T-helper 2 cell treated with Interferon-gamma antibody and Interleukin-4, amounts not matched to agents 100 ng/mL and 5 ng/mL, for 36 hours (primary cell): Measurements from ENCODE around the gene KCNQ5. TPM values are rescaled to one million over a fixed set of nuclear protein-coding genes. Genes with fewer than 3 reads are reported as not detected.

Experiments used
- intact Hi-C: fragments of 100-400 bp; cut with micrococcal nuclease; formaldehyde crosslinking; loops from one replicate; pipeline ENCODE4 v1.15.1; 2023
- total RNA-seq: library from RNA; stranded (reverse); gene quantifications from 2 replicates; pipeline ENCODE4 v1.2.3, GENCODE V29; 2022

KCNQ5 gene
- total RNA-seq, 1 donor from 2014 or later, result 13.7 TPM

DNA sequence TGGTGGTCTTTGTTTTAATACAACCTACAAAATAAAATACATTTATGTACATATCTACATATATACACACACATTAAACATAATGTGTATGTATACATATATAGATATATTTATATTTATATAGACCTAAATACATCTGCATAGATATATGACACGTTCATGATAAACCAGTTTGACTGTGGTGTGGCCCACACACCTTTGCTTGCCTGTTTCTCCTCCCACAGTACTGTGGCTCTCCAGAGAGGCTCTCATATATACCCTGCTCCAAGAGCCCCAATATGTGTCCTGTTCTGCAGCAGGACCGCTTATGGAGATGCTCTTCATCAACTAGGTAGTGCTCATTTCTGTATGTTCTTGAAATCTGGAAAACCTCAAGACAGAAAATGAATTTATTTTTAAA is 207.0 kb downstream of the KCNQ5 start:
- intact Hi-C loops, result loop anchor here (10.0 kb wide), 1 partner anchor 204 kb away; the partner anchor contains the start of gene KCNQ5

GRCh38 chr6:72832271-72832670 is 210.4 kb downstream of the KCNQ5 start:
- intact Hi-C loops, result no loop called here

DNA sequence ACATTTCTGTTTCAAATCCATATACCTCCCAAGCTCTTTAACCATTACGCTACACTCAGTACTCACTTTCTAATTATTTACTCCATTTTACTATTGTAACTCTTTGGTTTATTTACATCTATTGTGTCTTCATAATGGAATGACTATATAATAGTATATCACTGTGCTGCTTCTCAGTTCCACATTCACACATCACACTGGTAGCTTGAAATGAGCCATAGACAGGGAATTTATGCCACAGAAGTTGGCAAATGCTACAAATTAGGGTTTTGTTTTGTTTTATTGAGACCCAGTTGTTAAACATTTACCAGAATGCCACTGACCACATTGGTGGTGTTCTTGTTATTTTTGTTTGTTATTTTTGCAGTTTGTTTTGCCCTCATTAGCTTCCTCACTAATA is 213.9 kb downstream of the KCNQ5 start:
- intact Hi-C loops, result no loop called here

DNA sequence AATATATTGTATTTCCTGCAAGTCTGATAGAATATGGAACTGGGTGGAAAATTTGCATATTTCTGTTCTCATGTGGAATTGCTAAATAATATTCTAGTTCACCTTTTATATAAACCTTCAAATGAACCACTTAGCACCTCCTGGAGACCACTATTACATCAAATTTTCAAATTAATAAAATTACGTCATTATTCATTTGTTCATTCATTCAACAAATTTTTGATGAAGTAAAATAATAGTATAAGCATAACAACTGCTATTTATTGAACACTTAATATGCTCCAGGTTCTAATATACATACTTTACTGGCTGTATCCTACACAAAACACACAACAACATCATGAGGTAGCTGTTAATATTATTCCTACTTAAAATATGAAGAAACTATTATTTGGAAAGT is 215.1 kb downstream of the KCNQ5 start:
- intact Hi-C loops, result no loop called here

DNA sequence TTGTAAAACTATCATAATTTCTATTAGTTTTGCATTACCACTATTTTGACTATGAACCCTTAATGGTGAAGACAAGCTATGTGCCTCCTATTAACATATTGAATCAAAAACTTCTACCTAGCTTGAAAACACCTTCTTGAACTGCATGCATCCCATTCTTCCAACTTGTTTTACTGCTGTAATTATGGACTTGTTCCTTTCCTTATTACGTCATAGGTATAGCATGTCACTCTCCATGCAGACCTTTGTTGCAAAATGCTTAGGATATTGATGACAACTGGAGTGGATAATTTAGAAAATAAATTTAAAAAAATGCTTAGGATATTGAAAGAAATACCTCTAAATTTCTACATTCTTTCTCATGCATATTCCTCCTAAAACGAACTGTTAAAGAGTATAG is 219.3 kb downstream of the KCNQ5 start:
- intact Hi-C loops, result no loop called here

- intact Hi-C loops, result no loop called here
These were observed 220.3 kb downstream of the KCNQ5 start for GRCh38 chr6:72842140-72842539.

DNA sequence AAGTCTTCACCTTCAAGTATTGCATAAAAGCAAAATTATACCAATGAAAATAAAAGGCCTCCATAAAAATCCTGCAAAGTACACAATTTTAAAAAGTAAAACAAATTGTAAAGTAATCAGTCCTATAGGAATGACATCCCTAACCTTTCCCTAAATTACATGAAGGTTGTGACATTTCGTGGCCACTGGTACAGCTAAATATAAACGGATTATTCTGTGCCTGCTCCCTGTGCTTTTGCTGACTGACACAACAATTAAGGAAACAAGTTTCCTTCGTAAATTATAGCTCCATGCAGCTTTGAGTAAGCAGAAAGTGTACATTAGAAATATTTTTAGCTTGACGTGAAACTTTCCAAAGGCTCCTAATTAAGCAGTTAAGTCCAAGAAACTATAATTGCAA is 222.8 kb downstream of the KCNQ5 start:
- intact Hi-C loops, result no loop called here

- intact Hi-C loops, result no loop called here
These were observed 227.5 kb downstream of the KCNQ5 start for GRCh38 chr6:72849346-72849745.

GRCh38 chr6:72850040-72850439 is 228.2 kb downstream of the KCNQ5 start:
- intact Hi-C loops, result no loop called here

DNA sequence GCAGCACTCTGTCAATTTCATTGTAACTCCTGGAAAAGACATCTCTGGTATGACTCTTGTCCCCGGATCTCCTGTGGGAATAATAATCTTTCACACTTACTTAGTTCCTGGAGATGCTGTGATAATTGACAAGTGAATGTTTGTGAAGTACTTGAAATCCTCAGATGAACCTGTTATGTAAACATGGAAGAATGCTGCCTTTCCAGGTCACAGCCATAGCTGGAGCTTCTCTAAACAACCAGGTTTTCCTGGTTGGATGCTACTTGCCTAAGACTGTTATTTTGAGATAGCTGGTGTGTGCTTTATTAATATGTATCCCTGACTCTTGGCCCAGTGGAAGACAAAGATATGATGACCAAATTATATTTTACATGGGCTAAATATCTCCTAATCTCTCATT is 228.6 kb downstream of the KCNQ5 start:
- intact Hi-C loops, result no loop called here

DNA sequence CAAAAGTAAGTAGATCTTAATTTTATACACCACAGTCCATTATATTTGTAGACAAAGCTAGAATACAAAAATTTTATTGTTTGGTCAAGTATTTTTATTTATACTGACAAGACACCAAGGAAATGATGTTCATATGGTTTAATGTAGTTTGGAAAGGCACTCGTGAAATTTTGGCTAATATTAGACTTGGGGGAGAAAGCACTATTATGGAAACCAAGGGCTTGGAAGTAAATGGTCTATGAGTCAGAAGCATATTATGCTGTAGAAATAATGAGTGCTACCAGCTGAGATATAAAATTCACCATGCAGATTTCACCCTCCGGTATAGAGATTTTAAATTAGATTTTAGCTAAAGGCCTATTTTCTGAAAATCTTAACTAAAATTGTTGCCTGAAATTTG is 233.6 kb downstream of the KCNQ5 start:
- intact Hi-C loops, result no loop called here

- intact Hi-C loops, result no loop called here
These were observed 234.9 kb downstream of the KCNQ5 start for GRCh38 chr6:72856801-72857200.

- intact Hi-C loops, result no loop called here
These were observed 236.1 kb downstream of the KCNQ5 start for GRCh38 chr6:72857791-72858585.

- intact Hi-C loops, result no loop called here
These were observed 239.2 kb downstream of the KCNQ5 start for GRCh38 chr6:72861059-72861458.

GRCh38 chr6:72861935-72862432 is 240.1 kb downstream of the KCNQ5 start:
- intact Hi-C loops, result no loop called here

GRCh38 chr6:72863131-72863530 is 241.3 kb downstream of the KCNQ5 start:
- intact Hi-C loops, result no loop called here

GRCh38 chr6:72864236-72864635 is 242.4 kb downstream of the KCNQ5 start:
- intact Hi-C loops, result no loop called here

DNA sequence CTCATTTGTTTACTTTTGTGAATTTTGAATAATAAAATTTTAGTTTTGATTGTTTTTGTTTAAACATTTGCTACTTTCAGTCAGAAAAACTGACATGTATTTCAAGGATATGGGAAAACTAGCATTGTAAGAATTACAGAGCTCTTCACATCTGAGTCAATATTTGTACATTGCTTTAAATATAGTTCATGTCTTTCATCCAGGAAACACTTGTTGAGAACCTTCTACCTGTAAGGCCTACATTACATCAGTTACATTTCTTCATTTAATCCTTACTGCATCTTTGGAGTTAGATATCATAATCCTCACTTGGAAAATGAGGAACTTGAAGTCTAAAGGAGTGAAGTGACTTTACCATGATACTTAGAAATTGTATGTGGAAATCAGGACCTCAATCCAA is 242.9 kb downstream of the KCNQ5 start:
- intact Hi-C loops, result no loop called here

DNA sequence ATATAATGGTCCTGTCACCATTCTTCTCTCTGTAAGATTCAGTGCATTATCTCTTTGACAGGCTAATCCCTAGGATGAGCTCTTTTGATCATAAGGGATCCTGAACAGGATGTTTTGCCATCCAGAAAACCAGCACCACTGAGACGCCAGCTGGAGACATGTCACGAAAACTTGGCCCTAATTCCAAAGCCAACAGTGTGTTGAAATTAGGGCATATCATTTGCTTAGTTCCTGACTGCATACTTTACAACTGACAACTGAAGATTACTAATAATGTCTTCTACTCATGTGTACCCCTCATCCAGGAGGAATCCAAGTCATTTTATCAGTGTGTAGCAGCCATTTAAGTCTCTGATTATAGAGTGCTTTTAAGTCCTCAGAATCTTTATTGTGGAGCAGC is 243.6 kb downstream of the KCNQ5 start:
- intact Hi-C loops, result no loop called here

DNA sequence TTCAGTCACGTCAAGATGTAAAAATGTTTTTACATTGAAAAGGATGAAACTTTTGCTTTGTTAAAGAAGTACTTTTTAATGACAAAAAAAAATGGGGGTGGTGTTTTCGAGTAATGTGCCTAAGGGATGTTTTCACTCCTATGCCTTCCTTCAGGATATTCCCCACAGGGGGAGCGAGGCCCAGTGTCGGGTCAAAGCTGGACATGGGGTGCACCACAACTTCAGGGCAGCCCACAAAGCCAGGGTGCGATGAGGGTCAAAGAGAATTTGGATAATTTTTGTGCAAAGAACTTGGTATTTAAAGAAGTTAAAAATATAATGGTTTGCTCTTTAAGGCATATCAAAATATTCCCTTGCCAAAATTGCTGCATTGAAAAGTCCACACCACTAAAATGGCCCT is 247.8 kb downstream of the KCNQ5 start:
- intact Hi-C loops, result no loop called here

DNA sequence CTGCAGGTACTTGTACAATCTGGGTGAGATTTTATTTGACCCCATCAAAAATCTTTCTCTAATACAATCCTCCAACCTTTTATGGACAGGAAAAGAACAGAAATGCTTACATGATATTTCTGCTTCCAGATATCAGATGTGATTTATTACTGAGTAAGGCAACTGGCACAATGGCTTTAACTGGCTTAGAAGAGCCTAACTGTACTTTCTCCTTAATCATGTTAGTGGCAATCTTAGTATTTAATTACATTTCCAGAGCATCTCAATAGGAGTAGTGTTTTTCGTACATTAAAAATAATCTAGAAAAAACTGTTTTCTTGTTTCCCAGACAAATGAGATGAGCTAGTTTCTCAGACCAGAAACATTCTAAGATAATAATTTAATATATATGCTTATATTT is 251.6 kb downstream of the KCNQ5 start:
- intact Hi-C loops, result no loop called here

DNA sequence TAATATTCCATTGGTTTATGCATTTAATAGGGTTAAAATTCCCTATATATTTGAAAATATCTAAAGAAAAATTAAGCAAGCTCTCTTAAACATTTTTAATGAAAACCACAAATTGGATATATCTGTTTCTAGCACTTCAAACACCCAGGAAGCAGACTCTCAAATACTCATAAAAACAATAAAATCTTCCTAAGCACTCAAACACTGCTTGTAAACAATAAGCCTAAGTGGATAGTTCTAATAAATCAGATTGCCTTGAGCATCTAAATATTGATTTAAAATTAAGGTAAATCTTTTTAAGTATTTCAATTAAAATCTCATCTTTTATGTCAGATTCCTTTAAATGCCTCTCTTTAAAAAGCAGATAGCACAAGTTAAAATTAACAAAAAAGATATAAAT is 254.4 kb downstream of the KCNQ5 start:
- intact Hi-C loops, result no loop called here

- intact Hi-C loops, result no loop called here
These were observed 264.3 kb downstream of the KCNQ5 start for GRCh38 chr6:72886170-72886569.
